DMS114 treated with DMSO at 0.1 percent for 48 hours (cell line): ENCODE measurements around the gene GRIN2A.

ENCODE experiments used
- DNase-seq: peaks from one replicate; lab custom pipeline; 2025; ENCODE audit not compliant: unreplicated experiment; lab: John Stamatoyannopoulos, UW

Gene GRIN2A

GRCh38 chr16:9870962-9871361, 311.3 kb downstream of the GRIN2A start:
- no peak for DNase-seq

GRCh38 chr16:9869776-9870175, 312.5 kb downstream of the GRIN2A start:
- no peak for DNase-seq

GRCh38 chr16:9868606-9869149, 313.6 kb downstream of the GRIN2A start:
- DNase-seq: no peak

GRCh38 chr16:9867176-9867575, 315.1 kb downstream of the GRIN2A start:
- no peak for DNase-seq

GRCh38 chr16:9864461-9864860, 317.8 kb downstream of the GRIN2A start:
- DNase-seq: no peak

GRCh38 chr16:9862327-9862726, 319.9 kb downstream of the GRIN2A start:
- no peak for DNase-seq

- no peak for DNase-seq
Observed at GRCh38 chr16:9860876-9861275, 321.4 kb downstream of the GRIN2A start.

- DNase-seq: no peak
Observed at GRCh38 chr16:9859701-9860327, 322.4 kb downstream of the GRIN2A start.

GRCh38 chr16:9854675-9855074, 327.6 kb downstream of the GRIN2A start:
- DNase-seq: no peak

- no peak for DNase-seq
Observed at GRCh38 chr16:9852003-9852402, 330.2 kb downstream of the GRIN2A start.

GRCh38 chr16:9850817-9851216, 331.4 kb downstream of the GRIN2A start:
- no peak for DNase-seq

GRCh38 chr16:9849697-9850245, 332.5 kb downstream of the GRIN2A start:
- no peak for DNase-seq

GRCh38 chr16:9847146-9847545, 335.1 kb downstream of the GRIN2A start:
- no peak for DNase-seq

- DNase-seq: no peak
Observed at GRCh38 chr16:9846362-9847099, 335.7 kb downstream of the GRIN2A start.

GRCh38 chr16:9845661-9846361, 336.4 kb downstream of the GRIN2A start:
- DNase-seq: no peak

- DNase-seq: no peak
Observed at GRCh38 chr16:9844361-9844760, 337.9 kb downstream of the GRIN2A start.

- no peak for DNase-seq
Observed at GRCh38 chr16:9843424-9844018, 338.7 kb downstream of the GRIN2A start.

- no peak for DNase-seq
Observed at GRCh38 chr16:9840761-9841665, 341.2 kb downstream of the GRIN2A start.

- DNase-seq: no peak
Observed at GRCh38 chr16:9837481-9837880, 344.7 kb downstream of the GRIN2A start.

GRCh38 chr16:9836118-9836736, 346.0 kb downstream of the GRIN2A start:
- no peak for DNase-seq
